Limb (tissue), 2 donors: ENCODE results near the gene MMEL1.
A peak's percentile ranks its signal among the peaks of the same experiment; 100 is the strongest.

Source experiments
- DNase-seq, 2 donors: peaks; one replicate each; pipeline ENCODE4 v3.0.0-alpha.2; 2016; ENCODE audit errors: extremely low spot score in 2 of 2

The MMEL1 gene

GRCh38 chr1:2544875-2545640 lies 87.8 kb downstream of the MMEL1 start:
- DNase-seq, result no peak

GRCh38 chr1:2544093-2544874 lies 88.5 kb downstream of the MMEL1 start:
- no peak for DNase-seq

- peak in 1 of 2 donors; percentile 74 for DNase-seq
Measured at GRCh38 chr1:2543543-2544092, 89.2 kb downstream of the MMEL1 start.

GRCh38 chr1:2542246-2542915 lies 90.4 kb downstream of the MMEL1 start:
- DNase-seq, result no peak

GRCh38 chr1:2541619-2542245 lies 91.1 kb downstream of the MMEL1 start:
- no peak for DNase-seq

- peak in 1 of 2 donors; percentile 75 for DNase-seq
Measured at GRCh38 chr1:2540816-2541492, 91.9 kb downstream of the MMEL1 start.
